HEK293 (cell line): ENCODE data around the gene GLI1.

Source experiments
- CTCF ChIP-seq: fragments of 450-650 bp; formaldehyde crosslinking; IDR thresholded peaks from 2 replicates; pipeline ENCODE4 v1.5.1; 2016; ENCODE audit warnings: missing biosample characterization, missing genetic modification characterization
- KLF9 ChIP-seq: fragments of 450-650 bp; formaldehyde crosslinking; IDR thresholded peaks from 2 replicates; pipeline ENCODE4 v1.5.1; 2016; ENCODE audit warnings: missing biosample characterization, missing genetic modification characterization, low read depth
- YY1 ChIP-seq: fragments of 450-650 bp; formaldehyde crosslinking; IDR thresholded peaks from 2 replicates; pipeline ENCODE4 v1.5.1; 2018; ENCODE audit warnings: missing biosample characterization, missing genetic modification characterization
- ZNF114 ChIP-seq: fragments of 450-650 bp; formaldehyde crosslinking; IDR thresholded peaks from 2 replicates; pipeline ENCODE4 v1.5.0; 2017; ENCODE audit warnings: missing biosample characterization, missing genetic modification characterization
- ZNF211 ChIP-seq: fragments of 450-650 bp; formaldehyde crosslinking; IDR thresholded peaks from 2 replicates; pipeline ENCODE4 v1.5.1; 2016; ENCODE audit warnings: low read depth, missing biosample characterization, missing genetic modification characterization
- ZNF214 ChIP-seq: fragments of 450-650 bp; formaldehyde crosslinking; IDR thresholded peaks from 2 replicates; pipeline ENCODE4 v1.5.1; 2017; ENCODE audit warnings: missing biosample characterization, mild to moderate bottlenecking, missing genetic modification characterization, borderline replicate concordance
- ZNF555 ChIP-seq: fragments of 450-650 bp; formaldehyde crosslinking; conservative IDR thresholded peaks from 2 replicates; pipeline ENCODE4 v1.5.1; 2017; ENCODE audit warnings: missing biosample characterization, mild to moderate bottlenecking, missing genetic modification characterization, inconsistent platforms
- ZNF792 ChIP-seq: fragments of 450-650 bp; formaldehyde crosslinking; IDR thresholded peaks from 2 replicates; pipeline ENCODE4 v1.5.1; 2016; ENCODE audit warnings: missing biosample characterization, missing genetic modification characterization

- TF ChIP-seq ZNF114 (tag by site-specific recombination) = no peak
- no peak for TF ChIP-seq CTCF (tag by site-specific recombination)
- TF ChIP-seq ZNF214 = no peak
- TF ChIP-seq ZNF792 = no peak
- TF ChIP-seq YY1 = no peak
- no peak for TF ChIP-seq KLF9 (tag by site-specific recombination)
- no peak for TF ChIP-seq ZNF211 (tag by site-specific recombination)
- TF ChIP-seq ZNF555 (tag by site-specific recombination) = no peak
Measured at GRCh38 chr12:57451233-57451778, 8.3 kb upstream of the GLI1 start.
